Endothelial cell of umbilical vein (primary cell): ENCODE data around the gene ETFA.

Experiments
- EZH2 ChIP-seq: IDR thresholded peaks from 2 replicates; pipeline ENCODE4 v1.6.1; 2012; ENCODE audit warnings: borderline replicate concordance, low read depth, mild to moderate bottlenecking, moderate library complexity, low read length, inconsistent platforms; ENCODE audit not compliant: severe bottlenecking
- FOS ChIP-seq: IDR thresholded peaks from 2 replicates; pipeline ENCODE4 v1.6.1; 2011; ENCODE audit warnings: mild to moderate bottlenecking, low read length, moderate library complexity, borderline replicate concordance; ENCODE audit not compliant: insufficient read depth
- GATA2 ChIP-seq: IDR thresholded peaks from 2 replicates; pipeline ENCODE4 v1.7.0; 2011; ENCODE audit warnings: low read depth, mild to moderate bottlenecking, moderate library complexity, mixed read lengths, low read length; ENCODE audit not compliant: insufficient read length, insufficient read depth
- JUN ChIP-seq: IDR thresholded peaks from 2 replicates; pipeline ENCODE4 v1.6.1; 2011; ENCODE audit warnings: borderline replicate concordance, low read depth; ENCODE audit not compliant: insufficient read length, insufficient read depth
- MYC ChIP-seq: IDR thresholded peaks from one replicate; pipeline ENCODE4 v1.6.1; 2011; ENCODE audit warnings: mild to moderate bottlenecking, low read depth, low read length
- POLR2A ChIP-seq: IDR thresholded peaks from 2 replicates; pipeline ENCODE4 v1.6.1; 2012; ENCODE audit warnings: low read depth, mild to moderate bottlenecking, control low read depth, low read length
- POLR2AphosphoS5 ChIP-seq: IDR thresholded peaks from 2 replicates; pipeline ENCODE4 v1.6.1; 2012; ENCODE audit warnings: low read depth, mild to moderate bottlenecking, control low read depth, low read length, moderate library complexity; ENCODE audit not compliant: insufficient read depth
- TF ChIP-seq, protein P1 (sequence below), 2 donors: IDR thresholded peaks; 1 replicate in 1 of 2; 2 replicates in 1 of 2; pipeline ENCODE4 v1.5.1; 2011; ENCODE audit warnings: low read length in 2 of 2, mild to moderate bottlenecking in 2 of 2, moderate library complexity in 2 of 2, control low read depth in 1 of 2, inconsistent platforms in 1 of 2, low read depth in 1 of 2; ENCODE audit not compliant: insufficient read depth in 1 of 2; ENCODE audit errors: extremely low read depth in 1 of 2
- TF ChIP-seq, protein P2 (sequence below): IDR thresholded peaks from 2 replicates; pipeline ENCODE4 v1.6.1; 2011; ENCODE audit not compliant: insufficient read depth, insufficient read length

DNA sequence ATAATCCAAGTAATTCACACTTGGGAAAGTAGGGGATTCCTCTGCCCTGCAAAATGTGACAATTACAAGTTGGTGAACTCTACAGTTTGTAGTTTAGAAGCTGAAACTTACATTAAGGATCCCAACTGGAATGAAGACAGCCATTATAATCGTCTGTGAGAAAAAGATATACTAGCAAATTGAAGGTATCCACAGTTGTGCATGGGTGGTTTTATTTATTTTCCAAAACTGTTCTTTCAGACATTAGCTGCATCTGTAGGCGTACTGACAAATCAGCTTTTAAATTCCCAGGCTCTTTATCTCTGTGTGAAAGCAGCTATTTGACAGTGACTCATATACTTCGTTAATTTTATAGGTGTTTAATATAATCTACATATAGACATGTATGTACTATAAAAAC, 12.8 kb upstream of the ETFA start:
- TF ChIP-seq, protein P1, sequence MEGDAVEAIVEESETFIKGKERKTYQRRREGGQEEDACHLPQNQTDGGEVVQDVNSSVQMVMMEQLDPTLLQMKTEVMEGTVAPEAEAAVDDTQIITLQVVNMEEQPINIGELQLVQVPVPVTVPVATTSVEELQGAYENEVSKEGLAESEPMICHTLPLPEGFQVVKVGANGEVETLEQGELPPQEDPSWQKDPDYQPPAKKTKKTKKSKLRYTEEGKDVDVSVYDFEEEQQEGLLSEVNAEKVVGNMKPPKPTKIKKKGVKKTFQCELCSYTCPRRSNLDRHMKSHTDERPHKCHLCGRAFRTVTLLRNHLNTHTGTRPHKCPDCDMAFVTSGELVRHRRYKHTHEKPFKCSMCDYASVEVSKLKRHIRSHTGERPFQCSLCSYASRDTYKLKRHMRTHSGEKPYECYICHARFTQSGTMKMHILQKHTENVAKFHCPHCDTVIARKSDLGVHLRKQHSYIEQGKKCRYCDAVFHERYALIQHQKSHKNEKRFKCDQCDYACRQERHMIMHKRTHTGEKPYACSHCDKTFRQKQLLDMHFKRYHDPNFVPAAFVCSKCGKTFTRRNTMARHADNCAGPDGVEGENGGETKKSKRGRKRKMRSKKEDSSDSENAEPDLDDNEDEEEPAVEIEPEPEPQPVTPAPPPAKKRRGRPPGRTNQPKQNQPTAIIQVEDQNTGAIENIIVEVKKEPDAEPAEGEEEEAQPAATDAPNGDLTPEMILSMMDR (IDR thresholded peaks at IDR 0.05; ENCODE audit: extremely low read depth in 1 of 2, insufficient read depth in 1 of 2, low read depth in 1 of 2, low read length in 2 of 2) = no peak
- no peak for TF ChIP-seq JUN
- TF ChIP-seq POLR2A = no peak
- no peak for TF ChIP-seq EZH2
- no peak for TF ChIP-seq POLR2AphosphoS5
- no peak for TF ChIP-seq FOS
- TF ChIP-seq, protein P2, sequence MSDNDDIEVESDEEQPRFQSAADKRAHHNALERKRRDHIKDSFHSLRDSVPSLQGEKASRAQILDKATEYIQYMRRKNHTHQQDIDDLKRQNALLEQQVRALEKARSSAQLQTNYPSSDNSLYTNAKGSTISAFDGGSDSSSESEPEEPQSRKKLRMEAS = no peak
- TF ChIP-seq GATA2 = no peak
- TF ChIP-seq MYC = no peak
